K562 (cell line): ENCODE results near the gene AKT1. TPM values are rescaled to one million over a fixed set of nuclear protein-coding genes. Genes with fewer than 3 reads are reported as not detected.
A peak's percentile ranks its signal among the peaks of the same experiment; 100 is the strongest.

Experiments used
- ATAC-seq: fragments of 200-7000 bp; cut with Tn5 transposase; 3 replicates; pipeline ENCODE4 v1.9.1; 2020; ENCODE audit warnings: moderate library complexity
- BruUV-seq: library from RNA; stranded (reverse); fragments of 400-500 nt; replicated peaks from 2 replicates; lab custom pipeline; 2021; lab: Mats Ljungman, UMichigan
- CTCF ChIA-PET: fragments of 300-600 bp; formaldehyde crosslinking; extraction: SDS; loops from one replicate; lab custom pipeline; 2021; ENCODE audit warnings: low intra/inter-chr PET ratio; lab: Yijun Ruan, JAX
- POLR2A ChIA-PET: fragments of 300-600, 350-650 bp; sonication (Branson Sonifier 250); formaldehyde crosslinking; extraction: SDS; loops from one replicate; lab custom pipeline; 2021; ENCODE audit warnings: antibody characterized with exemption, inconsistent platforms; lab: Yijun Ruan, JAX
- DNase-seq, 4 experiments: peaks; one replicate each; pipeline versions ENCODE4 v3.0.0 to v3.0.0-alpha.2; 2011 to 2018; ENCODE audit warnings: low spot score in 3 of 4, mixed read lengths in 3 of 4; ENCODE audit errors: extremely low read depth in 1 of 4
- FAIRE-seq: peaks from 2 replicates; lab custom pipeline; 2011; peaks lifted over from hg19 to GRCh38; lab: Jason Lieb, UNC
- H2AFZ ChIP-seq: 2 replicates; pipeline ENCODE4 v1.6.0; 2011; ENCODE audit warnings: low read depth, low read length, control low read depth, inconsistent platforms
- H3K27ac ChIP-seq: fragments of 200-600 bp; 3 replicates; pipeline ENCODE4 v1.8.0; 2011; ENCODE audit warnings: low read depth, mild to moderate bottlenecking, control low read depth, inconsistent platforms, low read length, moderate library complexity, mixed read lengths; ENCODE audit errors: extremely low read depth
- H3K27me3 ChIP-seq, 2 experiments: fragments of 300-600 bp in 1 of 2; 2 replicates in 1 of 2; 3 replicates in 1 of 2; pipeline versions ENCODE4 v1.6.0 to v1.8.0; 2011; ENCODE audit warnings: inconsistent platforms in 2 of 2, low read length in 2 of 2, mild to moderate bottlenecking in 1 of 2, mixed read lengths in 1 of 2, moderate library complexity in 1 of 2; ENCODE audit not compliant: control insufficient read depth in 2 of 2, insufficient read depth in 2 of 2
- H3K36me3 ChIP-seq: fragments of 300-600 bp; 3 replicates; pipeline ENCODE4 v1.8.0; 2011; ENCODE audit warnings: mild to moderate bottlenecking, low read length, inconsistent platforms; ENCODE audit not compliant: control insufficient read depth, insufficient read depth
- H3K4me1 ChIP-seq, 2 experiments: fragments of 200-600 bp in 1 of 2; replicated peaks in 1 of 2; 2 replicates in 1 of 2; 3 replicates in 1 of 2; pipeline versions ENCODE4 v1.5.1 to v1.8.0; 2011; ENCODE audit warnings: inconsistent platforms in 2 of 2, low read length in 2 of 2, mild to moderate bottlenecking in 1 of 2, mixed read lengths in 1 of 2, moderate library complexity in 1 of 2; ENCODE audit not compliant: control insufficient read depth in 2 of 2, insufficient read depth in 2 of 2
- H3K4me2 ChIP-seq: 2 replicates; pipeline ENCODE4 v1.6.1; 2011; ENCODE audit warnings: low read length, control low read depth, inconsistent platforms, mixed read lengths; ENCODE audit not compliant: insufficient read depth
- H3K4me3 ChIP-seq: fragments of 200-600 bp; sonication (generic), shearing (Covaris generic); 2 replicates; pipeline ENCODE4 v1.5.1; 2016; ENCODE audit warnings: control low read depth, inconsistent platforms
- H3K79me2 ChIP-seq: fragments of 200-600 bp; 3 replicates; pipeline ENCODE4 v1.8.0; 2011; ENCODE audit warnings: low read length, inconsistent platforms; ENCODE audit not compliant: control insufficient read depth, insufficient read depth
- H3K9ac ChIP-seq, 2 experiments: 2 replicates each; pipeline versions ENCODE4 v1.6.0 to v1.6.1; 2011; ENCODE audit warnings: low read depth in 2 of 2, low read length in 2 of 2, control low read depth in 1 of 2, inconsistent platforms in 1 of 2, mild to moderate bottlenecking in 1 of 2, mixed read lengths in 1 of 2; ENCODE audit not compliant: insufficient read depth in 1 of 2
- H3K9me1 ChIP-seq: one replicate; pipeline ENCODE4 v1.6.0; 2011; ENCODE audit warnings: inconsistent platforms, mild to moderate bottlenecking, low read length, moderate library complexity; ENCODE audit not compliant: control insufficient read depth, insufficient read depth
- H3K9me3 ChIP-seq: replicated peaks from 2 replicates; pipeline ENCODE4 v1.5.1; 2011; ENCODE audit warnings: low read depth, low read length, inconsistent platforms; ENCODE audit not compliant: control insufficient read depth, insufficient read depth
- H4K20me1 ChIP-seq: replicated peaks from 2 replicates; pipeline ENCODE4 v1.6.1; 2011; ENCODE audit warnings: low read length, inconsistent platforms, mixed read lengths; ENCODE audit not compliant: control insufficient read depth, insufficient read depth
- BCL6 ChIP-seq: fragments of 250-450 bp; sonication (Bioruptor Pico); IDR thresholded peaks from 2 replicates; pipeline ENCODE4 v1.4.0; 2020
- KDM2B ChIP-seq: fragments of 250-450 bp; sonication (Bioruptor Pico); IDR thresholded peaks from 2 replicates; pipeline ENCODE4 v1.8.0; 2021; ENCODE audit warnings: mild to moderate bottlenecking, moderate library complexity
- MCM5 ChIP-seq: fragments of 450-650 bp; IDR thresholded peaks from 2 replicates; pipeline ENCODE4 v1.6.1; 2016; ENCODE audit warnings: low read depth
- MYBL2 ChIP-seq, 2 experiments: fragments of 450-650 bp in 1 of 2; sonication (generic) in 1 of 2; formaldehyde crosslinking in 1 of 2; IDR thresholded peaks; 2 replicates each; pipeline versions ENCODE4 v1.6.1 to v1.8.1; 2017 to 2022; ENCODE audit warnings: borderline replicate concordance in 1 of 2, inconsistent platforms in 1 of 2, low read depth in 1 of 2, mild to moderate bottlenecking in 1 of 2, missing genetic modification reagents in 1 of 2, moderate library complexity in 1 of 2
- MYC ChIP-seq, 2 experiments: fragments of 250-450 bp in 1 of 2; sonication (Bioruptor Pico) in 1 of 2; IDR thresholded peaks; 2 replicates each; pipeline versions ENCODE4 v1.5.1 to v1.6.1; 2012 to 2021; ENCODE audit warnings: low read depth in 2 of 2, borderline replicate concordance in 1 of 2, improper control_type of control experiment in 1 of 2, low read length in 1 of 2, mild to moderate bottlenecking in 1 of 2, moderate library complexity in 1 of 2
- POLR2G ChIP-seq: fragments of 200-400 bp; formaldehyde crosslinking; IDR thresholded peaks from 2 replicates; pipeline ENCODE4 v1.6.1; 2017; ENCODE audit warnings: low read depth, mild to moderate bottlenecking, antibody characterized with exemption, low read length, moderate library complexity
- ZBTB17 ChIP-seq: fragments of 450-650 bp; formaldehyde crosslinking; IDR thresholded peaks from 2 replicates; pipeline ENCODE4 v1.4.0; 2020; ENCODE audit warnings: mild to moderate bottlenecking
- ZNF316 ChIP-seq: fragments of 450-650 bp; IDR thresholded peaks from 2 replicates; pipeline ENCODE4 v1.6.1; 2016
- WGBS: fragments of 100-300 bp; shearing (Covaris generic); methylation state at CpG from one replicate; pipeline ENCODE4 v1.1.6; 2016; ENCODE audit warnings: low coverage, mixed read lengths; ENCODE audit not compliant: insufficient coverage; ENCODE audit errors: missing lambda C conversion rate; 5-methylcytosine and 5-hydroxymethylcytosine counted together
- in situ Hi-C: fragments of 300-500 bp; cut with MboI; formaldehyde crosslinking; loops from 4 replicates; pipeline ENCODE4 v1.15.0; 2018; ENCODE audit warnings: inconsistent platforms, mixed read lengths
- intact Hi-C: fragments of 100-400 bp; cut with micrococcal nuclease; formaldehyde crosslinking; loops from 2 replicates; pipeline ENCODE4 v1.14.2; 2022
- polyA plus RNA-seq, 8 experiments: library from polyadenylated mRNA; depleted of rRNA in 4 of 8; stranded (reverse) in 5 of 8; unstranded in 3 of 8; fragments of >200 nt; fragmentation: Nextera tagmentation in 2 of 8; fragmentation: Illumina TruSeq in 1 of 8; extraction: Ambion mirVana in 2 of 8; extraction: Trizol in 1 of 8; gene quantifications; 2 replicates each; pipeline versions ENCODE4 v1.2.1 to v1.2.3, GENCODE V29; 2011 to 2014; ENCODE audit warnings: inconsistent platforms in 1 of 8, missing spikeins in 1 of 8
- total RNA-seq, 7 experiments: library from RNA; depleted of rRNA in 6 of 7; stranded (reverse); fragments of >200 nt in 6 of 7; fragmentation: Illumina TruSeq in 2 of 7; extraction: Trizol in 2 of 7; gene quantifications; 2 replicates each; pipeline versions ENCODE4 v1.2.1 to v1.2.3, GENCODE V29; 2011 to 2021; ENCODE audit warnings: low replicate concordance in 1 of 7
- TF ChIP-seq, protein P1 (sequence below): fragments of 250-450 bp; sonication (Bioruptor Pico); IDR thresholded peaks from 2 replicates; pipeline ENCODE4 v1.4.0; 2020; ENCODE audit warnings: mild to moderate bottlenecking
- TF ChIP-seq, protein P2 (sequence below), 2 experiments: fragments of 200-800 bp in 1 of 2; sonication (Bioruptor generic) in 1 of 2; sonication (generic) in 1 of 2; formaldehyde crosslinking in 1 of 2; IDR thresholded peaks in 1 of 2; conservative IDR thresholded peaks in 1 of 2; 2 replicates each; pipeline versions ENCODE4 v1.5.0 to v1.6.1; 2016 to 2020; ENCODE audit warnings: missing compliant biosample characterization in 1 of 2, missing genetic modification characterization in 1 of 2, missing genetic modification reagents in 1 of 2

Gene AKT1
- total and polyA plus RNA-seq, 9 of the 15 experiments (the other 6 are each of a cell fraction or from before 2014, with no cell fraction given) = 0.49 to 132 (median 75.1) TPM

DNA sequence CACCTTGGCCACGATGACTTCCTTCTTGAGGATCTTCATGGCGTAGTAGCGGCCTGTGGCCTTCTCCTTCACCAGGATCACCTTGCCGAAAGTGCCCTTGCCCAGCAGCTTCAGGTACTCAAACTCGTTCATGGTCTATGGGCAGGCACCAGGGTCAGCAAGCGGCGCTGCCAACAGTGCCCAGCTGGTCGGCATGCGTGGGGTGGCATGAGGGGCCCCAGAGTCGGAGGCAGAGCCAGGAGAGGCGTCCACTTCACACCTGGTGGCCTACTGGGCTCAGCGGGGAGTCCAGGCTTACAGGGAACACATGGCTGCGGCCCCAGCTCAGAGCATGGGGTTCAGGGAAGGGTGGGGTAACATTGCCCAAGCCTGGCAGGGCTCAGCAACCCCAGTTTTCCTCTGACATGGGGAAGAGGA is 20.5 kb downstream of the AKT1 start:
- peaks cover 74% of the 10 kb centered on the region; the same call in 1 of the 3 replicates for H3K36me3 ChIP-seq
- H3K9me1 ChIP-seq = no peaks in the 10 kb centered on the region
- no peak overlapping the region for H3K9ac ChIP-seq
- CTCF ChIA-PET = no interaction called here
- ATAC-seq = no peak
- H3K9me3 ChIP-seq = peaks cover 6% of the 10 kb centered on the region; the same call in 1 of the 2 replicates
- H4K20me1 ChIP-seq = no peaks in the 10 kb centered on the region
- DNase-seq = no peak
- H3K4me1 ChIP-seq = peaks cover 0 to 55% of the 10 kb centered on the region in 2 experiments; a peak in 2 of 5 replicates
- no peak overlapping the region for H3K4me2 ChIP-seq
- POLR2A ChIA-PET = interaction anchor here (0.6 to 1.1 kb wide), 3 partner anchors 10 to 22 kb away, joined by 3 read pairs; partner anchors contain the start of gene SIVA1
- in situ Hi-C loops (no loop called here), intact Hi-C loops (no loop called here)
- no peaks in the 10 kb centered on the region for H3K27me3 ChIP-seq
- no peak overlapping the region for H3K4me3 ChIP-seq
- no peak overlapping the region for H3K27ac ChIP-seq
- no peak overlapping the region for H2AFZ ChIP-seq
- BruUV-seq = no TSS peak
- FAIRE-seq = no peak
- 98% methylated on average over 6 of the region's 13 CpGs for WGBS
- no peaks in the 10 kb centered on the region for H3K79me2 ChIP-seq
- no peak for TF ChIP-seq KDM2B
- TF ChIP-seq POLR2G = peak; percentile 56; the same call in 1 of the 2 replicates

DNA sequence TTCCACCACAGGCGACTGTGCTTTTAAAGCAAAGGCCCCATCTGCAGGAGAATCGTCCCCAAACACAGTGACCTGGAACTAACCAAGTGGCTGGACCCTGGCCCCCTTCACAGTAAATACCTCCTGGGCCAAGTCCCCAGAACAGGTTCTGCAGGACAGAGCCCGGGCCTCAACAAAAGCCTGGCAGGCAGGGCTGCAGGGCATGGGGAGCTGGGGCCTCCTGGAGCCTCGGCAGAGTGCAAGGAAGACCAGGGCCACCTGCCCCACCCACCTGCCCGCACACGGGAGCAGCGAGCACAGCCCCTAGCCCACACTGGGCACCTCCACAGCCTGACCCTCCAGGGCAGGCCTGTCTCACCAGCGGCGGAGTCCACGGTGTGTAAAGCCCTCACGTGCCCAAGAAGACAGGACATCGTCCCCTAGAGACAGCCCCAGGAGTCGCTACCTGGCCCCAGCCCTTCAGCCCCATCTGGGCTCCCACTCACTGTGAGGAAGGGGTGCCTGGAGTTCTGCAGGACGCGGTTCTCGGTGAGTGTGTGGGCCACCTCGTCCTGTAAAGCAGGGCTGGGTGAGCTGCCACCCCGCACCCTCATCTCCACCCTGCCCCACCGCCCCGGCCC is 21.0 kb downstream of the AKT1 start:
- intact Hi-C loops (no loop called here), in situ Hi-C loops (no loop called here)
- Histone ChIP-seq H4K20me1 (no peaks in the 10 kb centered on the region), H3K9ac (no peak overlapping the region), H3K9me1 (no peaks in the 10 kb centered on the region), H3K4me1 (peaks cover 0 to 56% of the 10 kb centered on the region in 2 experiments; a peak in 3 of 5 replicates), H3K79me2 (no peaks in the 10 kb centered on the region), H3K27me3 (no peaks in the 10 kb centered on the region), H3K27ac (no peak overlapping the region), H3K36me3 (peaks cover 73% of the 10 kb centered on the region; the same call in 1 of the 3 replicates), H3K9me3 (peaks cover 6% of the 10 kb centered on the region; the same call in 1 of the 2 replicates), H3K4me3 (no peak overlapping the region), H2AFZ (no peak overlapping the region), H3K4me2 (no peak overlapping the region)
- BruUV-seq = no TSS peak
- POLR2A ChIA-PET = interaction anchor here (1.1 kb wide), 1 partner anchor 22 kb away, joined by 3 read pairs; the partner anchor contains the start of gene SIVA1
- FAIRE-seq (no peak), DNase-seq (no peak), ATAC-seq (no peak)
- WGBS = 96% methylated on average over 14 of the region's 20 CpGs
- CTCF ChIA-PET = no interaction called here
- TF ChIP-seq, protein P1, sequence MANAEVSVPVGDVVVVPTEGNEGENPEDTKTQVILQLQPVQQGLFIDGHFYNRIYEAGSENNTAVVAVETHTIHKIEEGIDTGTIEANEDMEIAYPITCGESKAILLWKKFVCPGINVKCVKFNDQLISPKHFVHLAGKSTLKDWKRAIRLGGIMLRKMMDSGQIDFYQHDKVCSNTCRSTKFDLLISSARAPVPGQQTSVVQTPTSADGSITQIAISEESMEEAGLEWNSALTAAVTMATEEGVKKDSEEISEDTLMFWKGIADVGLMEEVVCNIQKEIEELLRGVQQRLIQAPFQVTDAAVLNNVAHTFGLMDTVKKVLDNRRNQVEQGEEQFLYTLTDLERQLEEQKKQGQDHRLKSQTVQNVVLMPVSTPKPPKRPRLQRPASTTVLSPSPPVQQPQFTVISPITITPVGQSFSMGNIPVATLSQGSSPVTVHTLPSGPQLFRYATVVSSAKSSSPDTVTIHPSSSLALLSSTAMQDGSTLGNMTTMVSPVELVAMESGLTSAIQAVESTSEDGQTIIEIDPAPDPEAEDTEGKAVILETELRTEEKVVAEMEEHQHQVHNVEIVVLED = no peak
- TF ChIP-seq MYC (IDR thresholded peaks at IDR 0.05; ENCODE audit: low read depth, low read length) (no peak), MYC (CRISPR knock-in tag; IDR thresholded peaks at IDR 0.05; ENCODE audit: borderline replicate concordance, low read depth) (no peak), ZBTB17 (CRISPR knock-in tag) (no peak), BCL6 (no peak), ZNF316 (no peak), MCM5 (no peak), MYBL2 (IDR thresholded peaks at IDR 0.05; ENCODE audit: low read depth) (no peak), MYBL2 (CRISPR knock-in tag; IDR thresholded peaks at IDR 0.05; ENCODE audit: borderline replicate concordance) (no peak), KDM2B (no peak)
- TF ChIP-seq, protein P2, sequence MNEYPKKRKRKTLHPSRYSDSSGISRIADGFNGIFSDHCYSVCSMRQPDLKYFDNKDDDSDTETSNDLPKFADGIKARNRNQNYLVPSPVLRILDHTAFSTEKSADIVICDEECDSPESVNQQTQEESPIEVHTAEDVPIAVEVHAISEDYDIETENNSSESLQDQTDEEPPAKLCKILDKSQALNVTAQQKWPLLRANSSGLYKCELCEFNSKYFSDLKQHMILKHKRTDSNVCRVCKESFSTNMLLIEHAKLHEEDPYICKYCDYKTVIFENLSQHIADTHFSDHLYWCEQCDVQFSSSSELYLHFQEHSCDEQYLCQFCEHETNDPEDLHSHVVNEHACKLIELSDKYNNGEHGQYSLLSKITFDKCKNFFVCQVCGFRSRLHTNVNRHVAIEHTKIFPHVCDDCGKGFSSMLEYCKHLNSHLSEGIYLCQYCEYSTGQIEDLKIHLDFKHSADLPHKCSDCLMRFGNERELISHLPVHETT (CRISPR knock-in tag; conservative IDR thresholded peaks at IDR 0.05 in 1 of 2, IDR thresholded peaks at IDR 0.05 in 1 of 2) = no peak
